NCI-H128 (cell line): Measurements from ENCODE around the gene CMSS1.

Experiments
- DNase-seq: peaks from one replicate; lab custom pipeline; 2025; ENCODE audit not compliant: unreplicated experiment; lab: John Stamatoyannopoulos, UW

Gene CMSS1

DNA sequence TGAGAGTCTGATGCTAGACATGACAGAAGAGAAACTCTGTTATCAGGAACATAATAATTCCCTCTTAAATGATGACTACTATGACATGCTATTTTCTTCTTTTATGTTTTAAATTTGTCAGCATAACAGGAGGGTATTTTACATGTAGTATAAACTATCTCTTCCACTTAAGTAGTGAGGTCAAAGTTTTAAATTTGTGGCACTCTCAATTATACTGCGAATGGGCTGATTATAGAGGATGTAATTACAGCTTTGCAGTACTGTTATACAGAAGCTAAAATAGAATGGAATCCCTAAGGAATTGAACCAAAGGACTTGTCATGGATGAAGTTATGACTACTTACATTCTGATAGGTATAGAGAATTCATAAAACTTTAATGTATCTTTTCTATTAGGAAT is 34.3 kb downstream of the CMSS1 start:
- DNase-seq: no peak

- no peak for DNase-seq
Measured at GRCh38 chr3:99852851-99853250, 35.2 kb downstream of the CMSS1 start.

- DNase-seq: no peak
Measured at GRCh38 chr3:99854756-99855298, 37.2 kb downstream of the CMSS1 start.

- DNase-seq: no peak
Measured at GRCh38 chr3:99855900-99856299, 38.2 kb downstream of the CMSS1 start.

GRCh38 chr3:99856437-99857220 is 39.0 kb downstream of the CMSS1 start:
- DNase-seq: no peak

DNA sequence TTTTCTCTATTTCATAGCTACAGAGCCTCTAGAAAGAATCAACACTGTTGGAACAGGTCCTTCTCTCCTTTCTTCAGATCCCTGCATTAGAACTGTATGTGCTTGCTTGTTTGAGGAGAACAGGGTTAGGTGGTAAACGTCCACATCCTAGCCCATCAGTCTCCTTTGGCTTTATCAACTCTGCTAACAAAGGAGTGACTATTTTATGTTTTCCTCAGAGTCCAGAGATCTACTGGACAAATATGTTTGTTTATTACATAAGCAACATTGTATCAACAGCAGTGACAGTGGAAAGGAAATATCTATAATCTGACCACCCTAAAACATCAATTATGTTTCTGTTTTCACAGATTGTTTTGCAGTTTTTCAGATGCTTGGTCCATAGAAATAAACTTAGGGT is 39.6 kb downstream of the CMSS1 start:
- no peak for DNase-seq

DNA sequence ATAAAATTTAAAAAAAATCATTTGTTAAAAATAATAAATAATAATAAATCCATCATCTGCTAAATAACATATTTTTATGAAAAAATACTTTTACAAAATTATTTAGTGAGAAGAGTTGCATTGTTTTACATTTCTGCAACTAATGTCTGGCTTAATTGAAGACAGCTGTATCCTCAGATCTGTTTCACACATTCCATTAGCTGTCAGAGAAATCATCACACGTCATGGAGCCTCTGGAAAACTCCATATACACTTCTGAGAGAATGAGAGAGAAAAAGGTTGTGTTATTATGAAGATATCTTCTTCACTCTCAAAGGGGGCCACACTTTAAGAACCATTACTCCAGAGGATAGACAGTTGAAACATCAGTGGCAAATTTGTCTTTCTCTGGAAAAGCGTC is 40.8 kb downstream of the CMSS1 start:
- no peak for DNase-seq

DNA sequence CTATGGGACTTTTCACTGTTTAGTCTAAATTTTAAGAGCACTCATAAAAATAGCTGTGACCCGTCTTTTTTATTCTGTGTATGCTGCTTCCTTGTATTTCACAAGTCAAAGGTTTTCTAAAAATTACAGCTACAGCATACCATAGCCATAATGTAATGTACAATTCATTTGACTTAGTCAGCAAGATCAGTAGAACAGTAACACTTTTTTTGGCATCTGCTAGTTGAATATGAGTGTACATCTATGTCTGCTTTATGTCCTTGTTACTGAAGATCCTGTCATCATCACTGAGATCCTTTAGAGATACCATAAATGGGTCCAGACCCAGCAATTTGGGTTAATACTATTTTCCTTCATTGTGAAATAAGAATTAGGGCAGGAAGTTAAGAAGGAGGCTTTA is 42.2 kb downstream of the CMSS1 start:
- DNase-seq: no peak

- no peak for DNase-seq
Measured at GRCh38 chr3:99861216-99861615, 43.6 kb downstream of the CMSS1 start.

DNA sequence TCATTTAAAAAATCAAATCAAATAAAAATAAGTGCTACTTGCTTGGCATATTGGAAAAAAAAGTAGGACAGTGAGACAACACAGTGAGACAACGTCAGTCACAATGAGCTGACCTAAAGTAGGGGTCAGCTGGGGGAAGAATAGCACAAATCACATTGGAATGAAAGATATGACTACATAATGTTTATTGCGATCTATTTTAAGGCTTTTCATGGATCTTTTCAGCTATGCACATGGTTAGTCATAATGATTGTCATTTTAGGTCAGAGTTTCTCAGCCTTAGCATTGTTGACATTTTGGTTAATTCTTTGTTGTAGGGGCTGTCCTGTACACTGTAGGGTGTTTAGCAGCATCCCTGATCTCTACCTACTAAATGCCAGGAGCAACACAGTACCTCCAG is 44.5 kb downstream of the CMSS1 start:
- no peak for DNase-seq

DNA sequence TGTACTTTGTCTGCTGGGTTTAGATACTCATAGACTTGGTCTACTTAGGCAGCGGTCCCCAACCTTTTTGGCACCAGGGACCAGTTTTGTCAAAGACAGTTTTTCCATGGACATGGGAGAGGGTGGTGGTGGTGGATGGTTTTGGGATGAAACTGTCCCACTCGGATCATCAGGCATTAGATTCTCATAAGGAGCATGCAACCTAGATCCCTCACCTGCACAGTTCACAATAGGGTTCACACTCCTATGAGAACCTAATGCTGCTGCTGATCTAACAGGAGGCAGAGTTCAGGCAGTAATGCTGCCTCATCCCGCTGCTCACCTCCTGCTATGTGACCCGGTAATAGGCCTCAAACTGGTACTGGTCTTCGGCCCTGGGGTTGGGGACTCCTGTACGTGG is 45.3 kb downstream of the CMSS1 start:
- DNase-seq: no peak

- no peak for DNase-seq
Measured at GRCh38 chr3:99863588-99863987, 45.9 kb downstream of the CMSS1 start.

DNA sequence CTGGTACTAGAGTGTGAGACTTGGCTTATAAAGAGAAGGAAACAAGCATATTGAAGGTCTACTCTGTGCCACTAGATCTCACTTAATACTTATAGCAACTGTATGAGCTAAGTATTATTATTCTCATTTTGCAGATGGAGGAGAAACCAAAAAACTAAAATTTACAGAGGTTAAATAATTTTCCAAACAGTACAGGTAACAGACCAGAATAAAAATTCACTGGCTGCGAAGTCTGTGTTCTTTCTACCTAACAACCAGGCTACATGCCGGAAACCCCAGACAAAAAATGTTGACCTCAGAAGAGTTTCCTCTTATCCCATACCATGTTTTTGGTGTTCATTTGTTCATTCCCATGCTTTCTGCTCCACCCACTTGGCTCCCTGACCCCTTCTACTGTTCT is 46.6 kb downstream of the CMSS1 start:
- DNase-seq: no peak

DNA sequence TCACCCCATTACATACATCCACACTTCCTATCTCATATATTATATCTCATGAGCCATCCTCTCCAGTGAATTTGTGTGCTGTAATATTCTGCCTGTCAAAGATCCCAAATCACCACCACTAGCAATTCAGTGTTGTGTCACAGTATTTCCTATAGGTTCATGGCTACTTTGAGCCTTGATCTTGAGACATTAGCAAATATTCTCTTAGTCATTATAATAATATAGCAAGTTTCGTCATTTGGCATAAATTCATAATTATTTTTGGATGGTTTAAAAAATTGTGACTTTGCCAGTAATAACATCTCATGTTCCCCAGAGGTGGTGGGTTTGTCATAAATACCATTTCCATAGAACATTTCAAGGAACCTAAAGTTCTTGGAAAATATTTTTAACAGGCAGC is 47.7 kb downstream of the CMSS1 start:
- DNase-seq: no peak

GRCh38 chr3:99866261-99866761 is 48.6 kb downstream of the CMSS1 start:
- peak; percentile 49 for DNase-seq

DNA sequence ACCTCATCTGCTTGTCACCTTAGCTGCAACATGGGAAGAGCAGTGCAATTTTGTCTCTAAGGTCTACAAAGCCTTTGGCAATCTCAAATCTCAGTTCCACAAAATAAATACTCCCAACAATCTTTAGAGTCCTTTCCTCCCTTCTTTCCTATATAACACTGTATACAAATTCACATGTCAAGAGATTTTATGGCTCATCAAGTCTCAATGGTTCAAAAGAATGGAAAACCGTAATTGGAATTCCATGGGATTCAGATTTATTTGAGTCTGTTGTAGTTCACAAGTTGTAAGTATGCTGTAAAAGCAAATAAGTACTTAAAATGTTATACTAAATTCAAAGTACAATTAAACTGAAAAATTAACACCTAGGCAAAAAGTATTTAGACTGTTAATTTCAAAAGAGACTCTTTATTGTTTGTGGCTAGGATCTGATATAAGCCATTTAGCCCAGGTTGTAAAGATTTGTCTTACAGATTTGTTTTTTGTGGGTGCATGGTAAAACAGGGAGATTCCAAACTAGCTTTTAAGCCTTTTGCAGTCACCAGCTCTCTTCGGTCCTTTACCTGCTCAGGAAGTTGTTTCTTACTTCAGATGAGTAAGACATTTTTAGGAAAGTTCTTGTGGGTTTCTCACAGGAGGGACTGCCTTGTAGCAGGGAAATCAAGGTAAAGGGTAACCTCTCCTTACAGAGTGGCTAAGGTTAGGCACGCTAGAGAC is 50.1 kb downstream of the CMSS1 start:
- no peak for DNase-seq

GRCh38 chr3:99868311-99868646 is 50.6 kb downstream of the CMSS1 start:
- no peak for DNase-seq

- no peak for DNase-seq
Measured at GRCh38 chr3:99869621-99870020, 52.0 kb downstream of the CMSS1 start.

DNA sequence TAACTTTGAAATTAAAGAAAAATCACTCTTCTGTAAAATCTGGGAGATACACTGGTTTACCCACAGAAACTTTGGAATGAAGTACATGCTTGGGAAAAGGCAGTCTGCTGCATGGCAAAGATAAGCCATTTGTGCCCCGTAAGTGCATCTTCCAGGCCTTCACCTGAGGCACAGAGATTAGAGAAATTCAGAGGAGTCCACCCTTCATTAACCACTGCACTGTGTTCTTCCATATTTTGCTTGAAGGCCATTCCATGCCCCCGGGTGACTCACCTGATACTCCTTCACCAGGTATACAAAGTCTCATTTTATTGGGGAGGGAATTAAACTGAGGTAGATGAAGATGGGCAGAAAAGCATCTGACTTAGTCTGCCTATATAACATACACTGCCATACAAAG is 53.0 kb downstream of the CMSS1 start:
- DNase-seq: no peak

DNA sequence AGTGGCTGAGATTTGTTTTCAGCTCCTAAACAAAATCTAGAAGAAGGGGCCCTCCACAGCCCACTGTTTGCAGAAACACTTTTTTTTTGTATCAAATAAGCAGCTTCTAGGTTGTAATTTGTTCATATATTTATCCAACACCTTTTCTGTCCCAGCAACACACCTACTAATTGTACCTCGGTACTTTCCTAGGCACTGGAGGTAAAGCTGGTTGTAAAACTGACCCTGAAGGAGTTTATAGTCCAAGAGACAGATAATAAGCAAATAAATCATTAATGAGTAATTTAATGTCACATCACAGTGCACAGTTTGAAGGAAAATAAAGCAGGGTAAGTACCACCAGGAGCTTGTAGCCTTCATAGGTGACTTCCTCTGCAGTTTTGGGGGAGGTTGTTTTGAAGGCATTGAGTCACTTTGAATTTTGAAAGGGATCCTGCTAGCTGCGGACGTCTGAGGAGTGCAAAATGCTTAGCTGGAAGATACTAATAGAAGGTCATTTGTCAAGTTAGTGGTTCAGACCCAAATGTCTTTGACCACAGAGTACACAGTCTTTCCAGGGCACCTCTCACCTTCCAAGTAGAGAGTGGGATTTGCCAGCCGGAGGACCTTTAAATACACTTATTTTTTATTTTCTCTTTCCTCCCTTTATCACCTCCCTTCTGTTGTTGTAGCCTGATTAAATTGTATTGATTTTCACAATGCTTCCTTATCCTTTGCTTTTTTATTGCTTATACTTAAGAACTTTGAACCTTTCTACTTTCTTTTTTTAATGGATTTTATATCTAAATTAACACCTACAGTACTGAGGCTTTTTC is 53.8 kb downstream of the CMSS1 start:
- no peak for DNase-seq

GRCh38 chr3:99872923-99873254 is 55.2 kb downstream of the CMSS1 start:
- DNase-seq: no peak
